Measurements from ENCODE around the gene IFNK.

DNA sequence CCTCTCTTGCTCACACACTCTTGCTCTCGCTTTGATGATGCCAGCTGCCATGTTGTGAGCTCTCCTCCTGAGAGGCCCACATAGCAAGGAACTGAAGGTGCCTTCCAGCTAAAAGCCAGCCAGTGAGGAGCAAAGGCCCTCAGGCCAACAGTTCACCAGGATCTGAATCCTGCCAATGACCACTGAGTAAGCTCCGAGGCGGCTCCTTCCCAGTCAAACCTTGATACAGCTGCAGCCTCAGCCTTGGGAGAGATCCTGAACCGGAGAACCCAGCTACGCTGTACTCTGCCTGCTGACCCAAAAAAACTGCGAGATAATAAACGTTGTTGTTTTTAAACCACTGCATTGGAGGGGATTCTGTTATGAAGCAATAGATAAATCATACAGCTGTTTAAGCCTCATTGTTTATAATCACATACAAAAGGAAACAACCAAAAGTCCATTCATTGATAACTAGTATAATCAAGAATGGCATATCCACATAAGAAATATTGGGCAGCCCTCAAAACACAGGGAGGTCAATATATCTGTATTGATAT lies 49.0 kb upstream of the IFNK start:
- TF ChIP-seq, protein P1, sequence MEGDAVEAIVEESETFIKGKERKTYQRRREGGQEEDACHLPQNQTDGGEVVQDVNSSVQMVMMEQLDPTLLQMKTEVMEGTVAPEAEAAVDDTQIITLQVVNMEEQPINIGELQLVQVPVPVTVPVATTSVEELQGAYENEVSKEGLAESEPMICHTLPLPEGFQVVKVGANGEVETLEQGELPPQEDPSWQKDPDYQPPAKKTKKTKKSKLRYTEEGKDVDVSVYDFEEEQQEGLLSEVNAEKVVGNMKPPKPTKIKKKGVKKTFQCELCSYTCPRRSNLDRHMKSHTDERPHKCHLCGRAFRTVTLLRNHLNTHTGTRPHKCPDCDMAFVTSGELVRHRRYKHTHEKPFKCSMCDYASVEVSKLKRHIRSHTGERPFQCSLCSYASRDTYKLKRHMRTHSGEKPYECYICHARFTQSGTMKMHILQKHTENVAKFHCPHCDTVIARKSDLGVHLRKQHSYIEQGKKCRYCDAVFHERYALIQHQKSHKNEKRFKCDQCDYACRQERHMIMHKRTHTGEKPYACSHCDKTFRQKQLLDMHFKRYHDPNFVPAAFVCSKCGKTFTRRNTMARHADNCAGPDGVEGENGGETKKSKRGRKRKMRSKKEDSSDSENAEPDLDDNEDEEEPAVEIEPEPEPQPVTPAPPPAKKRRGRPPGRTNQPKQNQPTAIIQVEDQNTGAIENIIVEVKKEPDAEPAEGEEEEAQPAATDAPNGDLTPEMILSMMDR (IDR thresholded peaks at IDR 0.05) = no peak
- TF ChIP-seq POLR2A (IDR thresholded peaks at IDR 0.05) = no peak

All from prostate gland (tissue), 2 donors.